ENCODE results near the gene NXPH4.

Gene NXPH4

DNA sequence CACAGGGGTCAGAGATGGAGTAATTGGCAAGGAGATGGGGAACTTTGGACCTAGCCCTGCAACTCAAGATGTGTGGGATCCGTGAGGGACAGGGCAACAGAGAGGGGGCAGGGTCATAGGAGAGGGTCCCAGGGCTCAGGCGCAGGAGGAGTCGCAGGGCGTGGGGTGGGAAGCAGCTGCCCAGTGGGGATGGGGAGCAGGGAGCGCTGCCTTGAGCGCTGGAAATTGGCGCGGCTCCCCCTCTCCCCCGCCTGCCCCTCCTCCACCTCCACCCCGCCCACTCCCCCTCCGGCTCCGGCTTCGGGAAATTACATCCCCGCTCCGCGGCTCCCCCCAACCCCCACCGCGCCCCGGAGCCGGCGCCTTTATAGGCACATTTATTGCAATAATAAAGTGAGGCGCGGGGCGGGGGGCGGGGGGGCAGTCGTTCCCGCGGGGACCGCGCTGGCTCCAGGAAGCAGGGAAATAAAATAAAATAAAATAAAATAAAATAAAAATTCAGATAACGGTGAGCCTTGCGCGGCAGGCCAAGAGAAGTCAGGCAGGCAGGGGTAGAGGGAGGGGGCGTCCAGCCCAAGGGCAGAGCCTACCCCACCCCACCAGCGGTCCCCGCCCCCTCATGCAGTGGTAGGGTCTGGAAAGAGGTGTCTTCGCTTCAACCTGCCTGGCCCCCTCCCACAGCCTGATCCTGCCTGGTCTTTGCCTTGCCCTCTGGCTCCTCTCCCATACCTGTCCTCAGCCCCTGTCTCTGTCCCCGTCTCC, 3.6 kb downstream of the NXPH4 start:
- DNase-seq, result no peak

DNA sequence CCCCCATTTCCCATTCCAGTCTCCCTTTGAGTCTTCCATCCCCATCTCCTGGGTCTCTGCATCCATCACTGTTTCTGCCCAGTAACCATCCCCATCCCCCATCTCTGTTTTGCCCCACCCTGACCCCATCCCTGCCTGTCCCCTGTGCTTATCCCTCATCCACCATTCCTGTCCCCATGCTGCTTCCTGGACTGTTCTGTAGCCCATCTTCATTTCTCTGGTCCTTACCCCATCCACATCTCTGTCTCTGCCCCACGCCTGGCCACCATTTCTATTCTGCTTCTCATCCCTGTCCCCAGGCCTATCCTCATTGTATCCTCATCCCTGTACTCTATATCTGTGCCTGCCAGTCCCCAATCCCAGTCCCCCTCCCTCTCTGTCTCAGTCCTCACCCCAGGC, 4.2 kb downstream of the NXPH4 start:
- no peak for DNase-seq

DNA sequence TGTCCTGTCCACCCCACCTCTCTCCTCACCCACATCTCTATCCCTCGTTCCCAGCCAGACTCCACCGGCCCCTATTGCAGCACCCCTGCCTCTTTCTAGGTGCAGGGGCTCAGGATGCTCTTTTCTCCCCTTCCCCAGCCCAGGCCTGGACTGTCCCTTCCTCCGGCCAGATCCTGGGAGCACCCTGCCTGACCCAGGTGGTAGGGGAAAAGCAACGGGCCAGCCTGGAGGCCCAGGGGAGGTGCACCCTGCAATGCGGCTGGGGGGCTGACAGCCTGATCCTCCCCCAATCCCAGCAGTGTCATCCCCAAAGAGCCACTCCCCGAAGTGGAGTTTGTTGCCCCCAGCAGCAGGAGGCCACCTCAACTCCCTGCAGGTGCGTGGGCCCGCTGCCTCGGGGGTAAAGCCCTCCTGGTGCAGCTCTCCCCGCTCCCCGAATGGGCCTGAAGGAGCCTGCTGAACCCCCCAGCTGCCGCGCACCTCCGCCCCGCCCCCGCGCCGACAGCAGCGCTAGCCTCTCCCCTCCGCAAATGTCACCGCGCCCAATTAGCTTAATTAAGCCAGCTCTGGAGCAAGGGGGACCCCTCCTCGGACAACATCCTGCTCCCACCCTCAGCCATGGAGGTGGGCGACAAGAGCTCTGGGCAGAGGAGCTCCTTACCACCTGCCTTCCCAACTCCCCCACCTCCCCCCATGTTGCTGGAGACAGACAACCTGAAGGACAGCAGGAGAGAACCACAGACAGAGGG, 4.7 kb downstream of the NXPH4 start:
- DNase-seq, result no peak

DNA sequence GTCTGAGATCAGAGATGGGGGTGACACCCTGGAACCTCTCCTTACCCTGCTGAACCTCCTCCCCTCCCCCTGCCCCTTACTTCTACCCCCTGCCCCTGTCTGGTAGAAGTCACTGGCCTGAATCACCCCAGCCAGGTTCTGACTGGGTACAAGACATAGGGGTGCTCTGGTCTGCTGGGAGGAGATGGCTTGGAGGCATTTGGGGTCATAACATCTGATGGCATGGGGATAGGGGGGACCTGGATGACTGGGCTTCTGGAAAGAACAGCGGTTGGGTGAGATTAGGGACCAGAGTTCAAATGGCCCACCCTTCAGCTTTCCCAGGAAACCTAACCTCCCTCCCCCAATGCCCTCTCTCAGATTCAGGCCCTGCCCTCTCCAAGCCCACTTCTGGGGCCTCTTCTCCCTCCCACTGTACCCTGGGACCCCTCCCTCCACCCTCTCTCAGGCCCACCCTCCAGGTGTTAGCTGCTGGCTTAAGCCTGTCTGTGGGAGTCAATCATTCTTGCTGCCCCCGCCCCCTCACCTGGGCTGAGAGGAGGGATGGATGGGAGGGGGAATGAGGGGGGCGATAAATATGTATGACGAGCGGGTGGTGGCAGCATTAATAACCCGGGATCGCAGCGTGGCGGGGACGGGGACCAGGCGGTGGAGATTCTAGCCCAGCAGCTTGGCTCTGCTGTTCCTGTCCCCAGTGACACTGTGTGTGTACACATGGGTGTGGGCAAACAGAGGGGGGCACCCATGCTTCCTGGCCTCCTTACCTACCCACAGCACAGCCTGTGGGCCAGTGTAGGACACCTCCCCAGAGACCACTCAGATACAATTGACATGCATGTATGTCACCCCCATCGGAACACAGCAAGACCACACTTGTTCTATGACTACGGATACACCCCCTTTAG, 5.9 kb downstream of the NXPH4 start:
- DNase-seq, result no peak

DNA sequence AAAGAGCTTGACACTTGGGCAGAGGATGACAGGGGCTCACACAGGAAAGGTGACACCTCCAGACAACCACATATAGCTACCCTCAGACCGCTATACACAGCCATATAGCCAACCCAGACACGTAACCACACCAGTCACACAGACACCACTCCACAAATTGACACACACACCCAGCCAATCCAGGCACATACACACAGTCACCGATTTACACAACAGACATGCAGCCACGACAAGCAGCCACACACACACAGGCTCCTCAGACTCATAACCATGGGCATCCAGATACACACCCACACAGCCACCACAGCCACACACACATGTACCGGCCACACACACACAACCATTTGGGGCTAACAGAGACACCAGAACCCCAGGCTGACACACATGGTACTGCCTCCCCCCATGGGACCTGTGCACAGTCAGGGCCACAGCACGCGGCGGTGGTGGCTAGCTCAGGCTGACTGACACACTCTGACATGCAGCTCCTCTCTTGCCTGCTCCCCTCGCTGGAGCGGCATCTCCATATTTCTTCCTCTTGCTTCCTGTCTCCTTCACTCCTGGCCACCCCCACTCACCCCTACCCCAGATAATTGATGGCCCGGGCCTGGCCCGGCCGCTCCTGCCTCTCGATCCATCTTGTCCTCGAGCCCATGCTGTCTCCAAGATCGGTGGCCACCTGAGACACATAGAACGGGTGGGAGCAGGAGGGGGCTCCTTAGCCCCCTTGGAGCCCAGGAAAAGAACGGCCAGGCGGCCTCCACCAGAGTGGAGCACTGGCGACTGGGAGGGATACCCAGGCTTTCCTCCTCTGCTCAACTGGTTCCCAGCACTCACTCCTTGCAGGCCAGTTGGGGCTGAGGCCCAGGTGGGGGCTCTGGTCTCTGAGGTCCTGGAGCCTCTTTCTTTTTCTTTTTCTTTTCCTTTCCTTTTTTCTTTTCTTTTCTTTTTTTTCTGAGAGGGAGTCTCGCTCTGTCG, 6.9 kb downstream of the NXPH4 start:
- DNase-seq, result no peak

DNA sequence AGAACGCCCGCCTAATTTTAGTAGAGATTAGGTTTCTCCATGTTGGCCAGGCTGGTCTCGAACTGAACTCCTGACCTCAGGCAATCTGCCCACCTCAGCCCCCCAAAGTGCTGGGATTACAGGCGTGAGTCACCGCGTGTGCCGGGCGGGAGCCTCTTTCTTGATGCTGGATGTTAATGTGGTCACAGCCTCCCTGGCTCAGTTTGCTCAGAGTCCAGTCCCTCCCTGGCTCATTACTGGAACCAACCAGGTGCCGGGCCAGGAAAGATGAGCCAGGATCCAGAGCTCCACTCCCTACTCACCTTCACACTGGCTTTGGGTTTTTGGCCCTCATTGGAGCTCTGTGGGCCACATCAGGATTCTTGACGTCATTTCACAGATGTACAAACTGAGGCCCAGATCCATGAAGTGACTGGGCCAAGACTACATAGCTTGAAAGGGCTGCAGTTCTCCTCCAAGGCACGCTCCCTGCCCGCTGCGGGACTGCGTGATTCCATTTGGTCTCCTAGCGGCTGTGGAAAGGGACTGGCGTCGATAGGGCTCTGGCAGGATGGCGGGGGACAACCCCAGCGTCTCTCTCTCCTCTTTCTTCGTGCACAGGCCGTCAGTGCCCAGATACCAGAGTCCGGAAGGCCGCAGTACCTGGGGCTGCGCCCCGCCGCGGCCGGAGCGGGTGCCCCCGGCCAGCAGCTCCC, 7.8 kb downstream of the NXPH4 start:
- no peak for DNase-seq

DNA sequence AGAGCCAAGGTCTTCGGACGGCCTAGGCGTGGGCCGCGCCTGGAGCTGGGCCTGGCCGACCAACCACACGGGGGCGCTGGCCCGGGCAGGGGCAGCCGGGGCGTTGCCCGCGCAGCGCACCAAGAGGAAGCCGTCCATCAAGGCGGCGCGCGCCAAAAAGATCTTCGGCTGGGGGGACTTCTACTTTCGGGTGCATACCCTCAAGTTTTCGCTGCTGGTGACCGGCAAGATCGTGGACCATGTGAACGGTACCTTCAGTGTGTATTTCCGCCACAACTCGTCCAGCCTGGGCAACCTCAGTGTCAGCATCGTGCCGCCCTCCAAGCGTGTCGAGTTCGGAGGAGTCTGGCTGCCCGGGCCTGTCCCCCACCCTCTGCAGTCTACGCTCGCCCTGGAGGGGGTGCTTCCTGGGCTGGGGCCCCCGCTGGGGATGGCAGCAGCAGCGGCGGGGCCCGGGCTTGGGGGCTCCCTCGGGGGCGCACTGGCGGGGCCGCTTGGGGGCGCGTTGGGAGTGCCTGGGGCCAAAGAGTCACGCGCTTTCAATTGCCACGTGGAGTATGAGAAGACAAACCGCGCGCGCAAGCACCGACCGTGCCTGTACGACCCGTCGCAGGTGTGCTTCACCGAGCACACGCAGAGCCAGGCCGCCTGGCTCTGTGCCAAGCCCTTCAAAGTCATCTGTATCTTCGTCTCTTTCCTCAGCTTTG, 8.5 kb downstream of the NXPH4 start:
- DNase-seq, result peak; percentile 78

DNA sequence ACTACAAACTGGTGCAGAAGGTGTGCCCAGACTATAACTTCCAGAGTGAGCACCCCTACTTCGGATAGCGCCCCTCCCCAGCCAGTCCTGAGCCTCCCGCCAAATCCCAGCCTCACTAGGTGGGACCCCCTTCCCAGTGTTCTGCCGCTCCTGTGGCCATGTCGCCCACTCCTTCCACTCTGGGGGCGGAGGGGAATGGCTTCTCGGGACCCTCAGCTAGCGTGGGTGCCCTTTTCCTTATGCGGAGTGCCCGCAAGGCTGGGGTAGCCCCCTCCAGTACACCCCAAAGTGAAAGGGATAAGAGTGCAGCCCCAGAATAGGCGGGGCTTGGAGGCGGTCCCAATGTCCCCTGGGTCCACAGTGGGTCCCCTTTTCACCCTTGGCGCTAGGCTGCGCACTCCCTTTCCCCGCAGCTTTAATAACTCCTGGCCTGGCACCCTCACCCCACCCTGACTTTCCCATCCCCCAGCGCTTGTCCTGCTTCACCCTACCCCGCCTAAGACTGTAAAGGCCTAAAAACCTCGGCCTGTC, 9.2 kb downstream of the NXPH4 start:
- no peak for DNase-seq

DNA sequence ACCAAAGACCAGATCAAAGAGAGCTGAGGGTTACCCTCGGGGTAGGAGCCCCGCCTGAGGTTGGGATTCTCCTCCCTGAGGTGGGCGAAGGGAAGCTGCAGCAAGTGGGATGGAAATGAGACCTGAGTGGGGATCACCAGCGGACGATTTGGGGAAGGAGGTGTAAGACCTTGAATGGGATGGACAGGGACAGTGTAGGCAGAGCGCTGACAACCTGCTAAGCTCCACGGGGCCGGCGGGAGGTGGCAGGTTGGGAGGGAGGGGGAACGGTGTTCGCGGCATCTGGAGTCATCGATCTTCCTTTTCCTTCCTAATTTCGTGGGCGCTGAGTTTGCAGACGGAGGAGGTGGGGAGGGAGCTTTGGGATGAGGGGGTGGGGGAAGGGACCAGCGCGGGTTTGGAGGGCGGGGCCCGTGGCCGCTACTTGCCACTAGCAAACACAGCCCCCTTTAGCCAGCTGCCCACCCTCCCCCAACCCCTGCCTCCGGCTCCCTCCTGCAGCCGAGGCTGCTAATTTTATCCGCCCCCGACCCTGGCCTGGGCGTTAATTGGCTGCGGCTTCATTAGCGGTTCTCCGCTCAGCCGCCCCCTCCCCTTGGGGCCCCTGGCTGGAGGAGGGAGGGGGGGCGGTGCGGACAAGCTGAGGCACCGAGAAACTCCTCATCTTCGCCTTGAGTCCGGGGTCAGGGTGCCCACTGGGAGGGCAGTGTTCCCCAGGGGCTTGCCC, 10.2 kb downstream of the NXPH4 start:
- peak; percentile 28 for DNase-seq

DNA sequence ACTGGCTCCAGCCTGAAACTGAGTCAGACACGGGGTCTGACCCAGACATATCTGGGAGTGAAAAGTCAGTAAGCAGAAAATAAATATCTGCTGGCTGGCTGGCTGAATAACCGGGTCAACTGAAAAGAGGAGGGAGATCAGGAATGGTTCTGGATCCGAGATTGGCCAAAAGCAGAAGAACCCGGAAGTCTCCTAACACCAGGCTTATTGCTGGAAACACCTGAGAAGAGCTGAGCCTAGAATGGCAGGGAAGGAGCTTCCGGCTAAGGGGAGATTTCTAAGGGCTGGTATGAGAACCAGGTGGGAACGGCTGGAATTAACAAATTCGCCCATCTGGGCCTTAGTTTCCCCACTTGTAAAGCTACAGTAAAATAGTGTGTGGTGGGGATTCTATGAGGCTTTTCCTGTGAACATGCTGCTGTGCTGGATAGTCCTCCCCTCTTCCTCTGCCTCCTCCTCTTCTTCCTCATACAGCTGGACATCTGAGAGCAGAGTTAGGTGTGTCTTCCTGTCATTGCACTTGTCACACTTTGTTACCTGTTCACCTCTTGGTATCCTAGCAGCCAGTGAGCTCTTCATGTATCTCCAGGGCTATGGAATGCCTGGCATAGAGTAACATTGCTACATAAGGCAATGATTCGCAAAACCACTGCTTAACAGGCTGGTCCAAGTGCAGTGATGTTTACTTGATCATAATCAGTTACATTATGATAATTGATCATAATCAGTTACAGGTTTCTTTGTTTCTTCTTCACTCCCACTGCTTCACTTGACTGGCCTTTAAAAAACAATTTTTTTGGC, 10.9 kb downstream of the NXPH4 start:
- no peak for DNase-seq

DNA sequence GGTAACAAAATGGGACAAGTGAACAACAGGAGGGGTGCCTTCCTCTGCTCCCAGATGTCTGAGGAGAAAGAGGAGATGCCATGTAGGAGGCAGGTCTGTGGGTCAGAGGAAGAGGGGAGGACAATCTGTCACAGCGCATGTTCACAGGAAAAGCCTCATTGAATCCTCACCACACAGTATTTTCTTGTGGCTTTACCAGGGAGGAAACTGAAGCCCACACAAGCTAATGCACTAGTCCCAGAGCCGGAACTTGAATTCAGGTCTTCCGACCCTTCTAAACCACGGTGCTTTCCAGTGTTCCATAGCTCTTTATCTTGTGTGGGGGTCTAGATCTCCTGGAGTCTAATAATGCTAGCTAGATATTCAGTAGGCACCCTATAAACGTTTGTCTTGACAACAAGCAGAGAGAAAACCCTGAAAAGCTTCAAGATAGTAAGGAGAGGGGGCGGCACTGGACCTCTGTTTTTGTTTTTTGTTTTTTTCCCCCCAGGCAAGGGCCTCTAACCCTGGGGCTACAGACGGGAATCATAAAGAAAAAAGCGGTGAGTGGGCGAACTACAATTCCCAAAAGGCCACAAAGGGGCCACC, 12.5 kb downstream of the NXPH4 start:
- no peak for DNase-seq

DNA sequence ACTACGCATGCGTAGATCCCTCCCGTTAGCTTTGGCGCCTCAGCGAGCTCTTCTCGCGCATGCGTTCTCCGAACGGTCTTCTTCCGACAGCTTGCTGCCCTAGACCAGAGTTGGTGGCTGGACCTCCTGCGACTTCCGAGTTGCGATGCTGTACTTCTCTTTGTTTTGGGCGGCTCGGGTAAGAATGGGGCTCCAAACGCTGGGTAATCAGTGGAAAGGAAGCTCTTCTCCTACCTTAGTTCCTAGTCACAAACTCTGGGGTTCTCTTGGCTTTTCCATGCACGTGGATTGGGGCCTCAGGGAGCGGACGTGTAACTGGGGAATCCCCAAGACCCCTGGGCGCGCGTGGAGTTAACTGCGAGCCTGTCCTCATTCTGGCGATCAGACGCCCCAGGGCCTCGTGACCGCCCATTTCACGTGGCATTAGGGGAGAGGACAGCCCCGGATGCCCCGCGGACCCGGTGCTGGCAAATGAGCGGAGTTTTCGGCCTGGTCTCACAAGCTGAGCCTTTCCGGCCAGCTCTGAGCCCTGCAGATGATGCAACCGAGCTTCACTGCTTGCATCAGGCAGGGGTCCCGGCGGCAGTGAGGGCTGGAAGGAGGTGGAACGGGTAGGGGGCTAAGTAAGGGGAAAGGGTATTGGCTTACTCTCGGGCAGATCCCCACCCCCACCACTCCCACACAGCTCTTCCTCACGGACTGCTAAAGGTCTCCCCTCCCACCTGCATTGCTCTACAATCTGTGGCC, 13.2 kb downstream of the NXPH4 start, which contains the start of gene SHMT2:
TSS of gene SHMT2 (plus strand) at position 78 of the 747 bp plus-strand sequence. CDS start at position 146, 68 bp downstream.
- DNase-seq, result peak; percentile 82

DNA sequence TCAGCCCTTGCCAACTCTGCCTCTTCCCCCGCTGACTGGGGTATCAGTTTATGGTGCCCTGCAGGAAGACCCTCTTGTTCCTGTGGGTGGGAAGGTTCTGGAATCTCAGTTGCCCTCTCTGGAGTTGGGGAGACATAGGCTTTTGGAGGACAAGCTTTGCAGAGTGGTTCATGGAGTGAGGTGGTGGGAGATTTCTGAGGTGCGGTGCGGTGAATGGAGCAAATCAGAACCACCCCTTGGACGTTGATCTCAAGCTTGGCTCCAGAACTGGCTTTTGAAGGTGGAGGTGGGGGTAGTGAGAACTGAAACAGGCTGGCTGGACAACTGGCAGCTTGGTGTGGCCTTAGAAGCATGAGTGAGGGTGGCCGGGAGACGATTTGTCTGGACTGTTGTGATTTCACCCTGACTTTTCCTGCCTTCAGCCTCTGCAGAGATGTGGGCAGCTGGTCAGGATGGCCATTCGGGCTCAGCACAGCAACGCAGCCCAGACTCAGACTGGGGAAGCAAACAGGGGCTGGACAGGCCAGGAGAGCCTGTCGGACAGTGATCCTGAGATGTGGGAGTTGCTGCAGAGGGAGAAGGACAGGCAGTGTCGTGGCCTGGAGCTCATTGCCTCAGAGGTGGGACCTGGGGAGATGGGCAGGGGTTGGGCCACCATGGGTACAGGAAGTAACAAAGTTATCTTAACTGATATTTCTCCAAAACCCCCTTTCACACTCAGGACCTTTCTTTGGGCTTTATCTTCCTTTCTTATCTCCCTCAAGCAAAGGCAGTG, 14.0 kb downstream of the NXPH4 start:
- no peak for DNase-seq

DNA sequence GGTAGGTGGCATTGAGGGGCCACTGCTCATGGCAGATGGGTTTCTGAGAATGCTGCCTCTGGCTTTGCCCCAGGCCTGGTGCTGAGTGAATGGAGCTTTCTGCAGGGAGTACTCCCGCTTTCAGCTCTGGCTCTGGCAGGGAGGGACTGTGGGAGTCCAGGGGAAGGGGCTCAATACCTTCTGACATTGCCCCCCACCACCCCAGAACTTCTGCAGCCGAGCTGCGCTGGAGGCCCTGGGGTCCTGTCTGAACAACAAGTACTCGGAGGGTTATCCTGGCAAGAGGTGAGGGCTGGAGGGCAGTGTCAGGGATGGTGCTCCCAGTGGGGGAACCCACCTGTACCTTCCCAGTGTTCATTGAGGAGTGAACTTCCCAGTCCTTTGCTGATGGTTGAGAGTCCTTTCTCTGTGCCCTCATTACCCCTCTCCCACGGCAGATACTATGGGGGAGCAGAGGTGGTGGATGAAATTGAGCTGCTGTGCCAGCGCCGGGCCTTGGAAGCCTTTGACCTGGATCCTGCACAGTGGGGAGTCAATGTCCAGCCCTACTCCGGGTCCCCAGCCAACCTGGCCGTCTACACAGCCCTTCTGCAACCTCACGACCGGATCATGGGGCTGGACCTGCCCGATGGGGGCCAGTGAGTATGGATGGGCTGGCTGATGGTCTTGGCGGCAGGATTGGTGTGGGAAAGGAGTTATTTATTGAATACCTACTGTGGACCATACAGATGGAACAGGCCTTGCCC, 14.9 kb downstream of the NXPH4 start:
- no peak for DNase-seq

DNA sequence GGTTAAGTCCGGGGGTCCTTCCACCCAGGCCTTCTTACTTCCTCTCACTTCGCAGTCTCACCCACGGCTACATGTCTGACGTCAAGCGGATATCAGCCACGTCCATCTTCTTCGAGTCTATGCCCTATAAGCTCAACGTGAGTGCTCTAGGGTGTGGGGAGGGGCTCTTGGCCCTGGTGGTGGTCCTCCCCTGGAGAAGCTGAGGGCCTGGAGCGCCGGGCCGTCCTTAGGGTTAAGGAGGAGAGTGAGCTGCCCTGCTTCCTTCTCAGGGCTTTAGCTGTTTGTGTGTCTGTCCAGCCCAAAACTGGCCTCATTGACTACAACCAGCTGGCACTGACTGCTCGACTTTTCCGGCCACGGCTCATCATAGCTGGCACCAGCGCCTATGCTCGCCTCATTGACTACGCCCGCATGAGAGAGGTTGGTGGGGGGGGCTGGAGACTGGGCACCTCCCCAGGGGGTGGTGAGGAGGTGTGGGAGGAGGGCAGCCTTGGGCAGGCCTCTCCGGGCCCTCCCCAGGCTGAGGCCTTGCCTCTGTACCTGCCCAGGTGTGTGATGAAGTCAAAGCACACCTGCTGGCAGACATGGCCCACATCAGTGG, 15.7 kb downstream of the NXPH4 start:
- DNase-seq, result no peak

Data from NCI-H2171 (cell line).